K562 (cell line): ENCODE results near the gene MRPL4. TPM values are rescaled to one million over a fixed set of nuclear protein-coding genes. Genes with fewer than 3 reads are reported as not detected.
A peak's percentile ranks its signal among the peaks of the same experiment; 100 is the strongest.

ENCODE experiments used
- CCNT2 ChIP-seq: IDR thresholded peaks from 2 replicates; pipeline ENCODE4 v1.6.1; 2011; ENCODE audit warnings: borderline replicate concordance, low read depth, mild to moderate bottlenecking, moderate library complexity, mixed read lengths, low read length; ENCODE audit not compliant: insufficient read length; ENCODE audit errors: extremely low read depth
- ERF ChIP-seq: fragments of 450-650 bp; formaldehyde crosslinking; IDR thresholded peaks from 2 replicates; pipeline ENCODE4 v1.4.0; 2020; ENCODE audit warnings: mild to moderate bottlenecking, mixed read lengths
- ETS2 ChIP-seq: IDR thresholded peaks from 2 replicates; pipeline ENCODE4 v1.6.1; 2016; ENCODE audit warnings: borderline replicate concordance, missing genetic modification characterization, mild to moderate bottlenecking, moderate library complexity, missing compliant biosample characterization; ENCODE audit not compliant: poor library complexity, severe bottlenecking
- HNRNPUL1 ChIP-seq: fragments of 200-400 bp; formaldehyde crosslinking; IDR thresholded peaks from 2 replicates; pipeline ENCODE4 v1.6.1; 2017; ENCODE audit warnings: low read length
- MBD2 ChIP-seq: sonication (generic); IDR thresholded peaks from 2 replicates; pipeline ENCODE4 v1.6.1; 2016; ENCODE audit warnings: low read depth, borderline replicate concordance
- NEUROD1 ChIP-seq: fragments of 150-350 bp; IDR thresholded peaks from 2 replicates; pipeline ENCODE4 v1.6.1; 2014; ENCODE audit warnings: borderline replicate concordance, low read length, low read depth; ENCODE audit not compliant: partially characterized antibody
- PCBP1 ChIP-seq: fragments of 200-400 bp; formaldehyde crosslinking; IDR thresholded peaks from 2 replicates; pipeline ENCODE4 v1.6.1; 2018; ENCODE audit warnings: mild to moderate bottlenecking, low read depth, low read length; ENCODE audit not compliant: poor library complexity, severe bottlenecking
- PHB2 ChIP-seq: fragments of 450-650 bp; IDR thresholded peaks from 2 replicates; pipeline ENCODE4 v1.6.1; 2017; ENCODE audit warnings: low read depth
- RBFOX2 ChIP-seq: fragments of 200-400 bp; formaldehyde crosslinking; IDR thresholded peaks from 2 replicates; pipeline ENCODE4 v1.6.1; 2017; ENCODE audit warnings: low read depth, mild to moderate bottlenecking, low read length, moderate library complexity
- STAT5B ChIP-seq: fragments of 250-450 bp; sonication (Bioruptor Pico); IDR thresholded peaks from 2 replicates; pipeline ENCODE4 v1.8.0; 2021; ENCODE audit warnings: mild to moderate bottlenecking, inconsistent platforms
- ZC3H4 ChIP-seq: sonication (generic); formaldehyde crosslinking; IDR thresholded peaks from 2 replicates; pipeline ENCODE4 v1.9.0; 2021; ENCODE audit warnings: missing genetic modification reagents, borderline replicate concordance
- ZFX ChIP-seq: sonication (generic); formaldehyde crosslinking; IDR thresholded peaks from 2 replicates; pipeline ENCODE4 v1.8.0; 2022; ENCODE audit warnings: mild to moderate bottlenecking, missing genetic modification reagents, moderate library complexity
- ZKSCAN8 ChIP-seq: fragments of 200-800 bp; sonication (Bioruptor generic); IDR thresholded peaks from 2 replicates; pipeline ENCODE4 v1.6.1; 2016; ENCODE audit warnings: missing genetic modification characterization, missing compliant biosample characterization
- ZNF263 ChIP-seq: sonication (generic); formaldehyde crosslinking; IDR thresholded peaks from 2 replicates; pipeline ENCODE4 v1.8.0; 2022; ENCODE audit warnings: mild to moderate bottlenecking, missing genetic modification reagents, borderline replicate concordance
- polyA plus RNA-seq, 8 experiments: library from polyadenylated mRNA; depleted of rRNA in 4 of 8; stranded (reverse) in 5 of 8; unstranded in 3 of 8; fragments of >200 nt; fragmentation: Nextera tagmentation in 2 of 8; fragmentation: Illumina TruSeq in 1 of 8; extraction: Ambion mirVana in 2 of 8; extraction: Trizol in 1 of 8; gene quantifications; 2 replicates each; pipeline versions ENCODE4 v1.2.1 to v1.2.3, GENCODE V29; 2011 to 2014; ENCODE audit warnings: inconsistent platforms in 1 of 8, missing spikeins in 1 of 8
- total RNA-seq, 7 experiments: library from RNA; depleted of rRNA in 6 of 7; stranded (reverse); fragments of >200 nt in 6 of 7; fragmentation: Illumina TruSeq in 2 of 7; extraction: Trizol in 2 of 7; gene quantifications; 2 replicates each; pipeline versions ENCODE4 v1.2.1 to v1.2.3, GENCODE V29; 2011 to 2021; ENCODE audit warnings: low replicate concordance in 1 of 7
- TF ChIP-seq, protein P1 (sequence below), 3 experiments: fragments of 200-800 bp in 1 of 3; fragments of 250-450 bp in 1 of 3; fragments of 450-650 bp in 1 of 3; sonication (Bioruptor Pico) in 1 of 3; sonication (Bioruptor generic) in 1 of 3; formaldehyde crosslinking in 1 of 3; IDR thresholded peaks; 2 replicates each; pipeline versions ENCODE4 v1.6.1 to v1.8.0; 2016 to 2022; ENCODE audit warnings: mild to moderate bottlenecking in 2 of 3, missing genetic modification characterization in 2 of 3, missing compliant biosample characterization in 1 of 3, moderate library complexity in 1 of 3

MRPL4 gene
- total and polyA plus RNA-seq, 9 of the 15 experiments (the other 6 are each of a cell fraction or from before 2014, with no cell fraction given) = 1.4 to 239 (median 64.9) TPM

DNA sequence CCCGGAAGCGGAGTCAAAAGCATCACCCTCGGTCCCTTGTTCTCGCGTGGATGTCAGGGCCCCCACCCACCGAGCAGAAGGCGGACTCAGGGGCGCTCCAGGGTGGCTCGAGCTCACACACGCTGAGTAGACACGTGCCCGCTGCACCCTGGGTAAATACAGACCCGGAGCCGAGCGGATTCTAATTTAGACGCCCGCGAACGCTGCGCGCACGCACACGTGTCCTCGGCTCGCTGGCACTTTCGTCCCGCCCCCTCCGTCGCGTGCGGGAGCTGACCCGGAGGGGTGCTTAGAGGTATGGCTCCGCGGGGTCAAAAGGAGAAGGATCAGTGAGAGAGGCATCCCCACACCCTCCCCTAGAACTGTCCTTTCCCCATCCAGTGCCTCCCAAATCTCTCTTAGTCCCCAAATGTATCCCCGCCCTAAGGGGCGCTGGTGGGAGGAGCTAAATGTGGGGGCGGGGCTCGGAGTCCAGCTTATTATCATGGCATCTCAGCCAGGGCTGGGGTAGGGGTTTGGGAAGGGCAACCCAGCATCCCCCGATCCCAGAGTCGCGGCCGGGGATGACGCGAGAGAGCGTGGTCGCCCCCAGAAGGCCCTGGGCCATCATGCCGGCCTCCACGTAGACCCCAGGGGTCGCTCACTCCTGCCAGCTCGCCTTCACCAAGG, 37.3 kb downstream of the MRPL4 start (continued):
- TF ChIP-seq, protein P1, sequence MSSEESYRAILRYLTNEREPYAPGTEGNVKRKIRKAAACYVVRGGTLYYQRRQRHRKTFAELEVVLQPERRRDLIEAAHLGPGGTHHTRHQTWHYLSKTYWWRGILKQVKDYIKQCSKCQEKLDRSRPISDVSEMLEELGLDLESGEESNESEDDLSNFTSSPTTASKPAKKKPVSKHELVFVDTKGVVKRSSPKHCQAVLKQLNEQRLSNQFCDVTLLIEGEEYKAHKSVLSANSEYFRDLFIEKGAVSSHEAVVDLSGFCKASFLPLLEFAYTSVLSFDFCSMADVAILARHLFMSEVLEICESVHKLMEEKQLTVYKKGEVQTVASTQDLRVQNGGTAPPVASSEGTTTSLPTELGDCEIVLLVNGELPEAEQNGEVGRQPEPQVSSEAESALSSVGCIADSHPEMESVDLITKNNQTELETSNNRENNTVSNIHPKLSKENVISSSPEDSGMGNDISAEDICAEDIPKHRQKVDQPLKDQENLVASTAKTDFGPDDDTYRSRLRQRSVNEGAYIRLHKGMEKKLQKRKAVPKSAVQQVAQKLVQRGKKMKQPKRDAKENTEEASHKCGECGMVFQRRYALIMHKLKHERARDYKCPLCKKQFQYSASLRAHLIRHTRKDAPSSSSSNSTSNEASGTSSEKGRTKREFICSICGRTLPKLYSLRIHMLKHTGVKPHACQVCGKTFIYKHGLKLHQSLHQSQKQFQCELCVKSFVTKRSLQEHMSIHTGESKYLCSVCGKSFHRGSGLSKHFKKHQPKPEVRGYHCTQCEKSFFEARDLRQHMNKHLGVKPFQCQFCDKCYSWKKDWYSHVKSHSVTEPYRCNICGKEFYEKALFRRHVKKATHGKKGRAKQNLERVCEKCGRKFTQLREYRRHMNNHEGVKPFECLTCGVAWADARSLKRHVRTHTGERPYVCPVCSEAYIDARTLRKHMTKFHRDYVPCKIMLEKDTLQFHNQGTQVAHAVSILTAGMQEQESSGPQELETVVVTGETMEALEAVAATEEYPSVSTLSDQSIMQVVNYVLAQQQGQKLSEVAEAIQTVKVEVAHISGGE (CRISPR knock-in tag; IDR thresholded peaks at IDR 0.05) = peak in 1 of 3 experiments; percentile 44; a peak in 1 of 6 replicates
- TF ChIP-seq STAT5B (CRISPR knock-in tag) (no peak), RBFOX2 (peak; percentile 84), CCNT2 (no peak), PCBP1 (peak; percentile 43), PHB2 (no peak), MBD2 (0 out of 2 replicates have a peak, but pooled peaks have one; percentile 22), ZC3H4 (CRISPR knock-in tag) (0 out of 2 replicates have a peak, but pooled peaks have one; percentile 15), ZNF263 (peak; percentile 57), ZKSCAN8 (CRISPR knock-in tag) (no peak), HNRNPUL1 (no peak), ZFX (peak; percentile 50), ETS2 (no peak), ERF (CRISPR knock-in tag) (peak; percentile 86; the same call in 1 of the 2 replicates), NEUROD1 (no peak)
